Measurements from ENCODE around the gene CLDN9. TPM values are rescaled to one million over a fixed set of nuclear protein-coding genes. Genes with fewer than 3 reads are reported as not detected.

Gene CLDN9
- total RNA-seq, 1 donor from 2014 or later = not detected

DNA sequence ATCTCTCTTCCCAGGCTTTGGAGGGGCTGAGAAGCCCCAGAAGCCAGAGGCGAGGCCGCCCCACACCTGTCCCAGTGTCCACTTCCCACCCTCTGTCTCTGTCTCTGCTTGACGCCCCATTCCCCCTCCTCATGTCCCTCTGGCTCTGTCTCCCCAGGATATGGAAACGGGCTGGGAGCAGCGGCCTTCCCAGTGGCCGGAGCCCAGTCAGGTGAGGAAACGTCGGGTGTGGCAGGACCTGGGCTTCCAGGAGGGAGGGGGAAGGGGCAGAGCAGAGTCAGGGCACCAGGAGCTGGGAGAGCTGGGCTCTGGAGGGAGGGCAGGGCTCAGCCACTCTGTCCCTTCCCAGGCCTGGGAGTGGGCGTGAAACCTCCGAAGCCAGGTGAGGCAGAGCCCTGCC, 21.8 kb upstream of the CLDN9 start:
- FAIRE-seq (no peak), DNase-seq (ENCODE audit: low spot score in 2 of 2) (no peak)

DNA sequence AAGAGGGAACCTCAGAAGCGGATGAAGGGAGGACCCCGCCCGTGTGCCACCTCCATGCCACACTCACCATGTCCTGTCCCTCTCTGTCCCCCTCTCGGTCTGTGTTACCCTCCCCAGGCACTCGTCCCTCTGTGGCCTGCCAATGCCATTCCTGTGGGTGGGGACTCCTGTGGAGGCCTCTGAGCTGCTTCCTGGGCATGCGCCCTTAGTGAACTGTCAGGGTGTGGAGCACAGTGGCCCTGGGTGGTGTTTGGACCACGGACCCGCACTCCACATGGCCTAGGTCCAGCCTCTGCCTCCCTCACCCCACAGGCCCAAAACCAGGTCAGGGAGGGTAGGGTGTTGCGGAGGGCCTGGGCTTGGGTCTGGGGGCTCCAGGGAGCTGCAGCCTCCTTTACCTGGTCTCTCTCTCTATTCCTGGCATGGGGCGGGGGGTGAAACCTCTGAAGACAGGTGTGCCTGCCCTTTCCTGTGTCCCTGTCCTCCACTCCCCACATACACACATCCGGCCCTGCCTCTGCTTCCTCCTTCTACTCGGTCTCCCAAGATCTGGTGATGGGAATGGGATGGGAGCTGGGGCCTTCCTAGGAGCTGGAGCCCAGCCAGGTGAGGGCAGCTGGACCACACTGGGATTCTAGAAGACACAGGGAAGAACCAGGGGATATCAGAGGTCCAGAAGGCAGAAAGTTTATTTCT, 21.0 kb upstream of the CLDN9 start:
- DNase-seq (ENCODE audit: low spot score in 2 of 2) (no peak), FAIRE-seq (no peak)

DNA sequence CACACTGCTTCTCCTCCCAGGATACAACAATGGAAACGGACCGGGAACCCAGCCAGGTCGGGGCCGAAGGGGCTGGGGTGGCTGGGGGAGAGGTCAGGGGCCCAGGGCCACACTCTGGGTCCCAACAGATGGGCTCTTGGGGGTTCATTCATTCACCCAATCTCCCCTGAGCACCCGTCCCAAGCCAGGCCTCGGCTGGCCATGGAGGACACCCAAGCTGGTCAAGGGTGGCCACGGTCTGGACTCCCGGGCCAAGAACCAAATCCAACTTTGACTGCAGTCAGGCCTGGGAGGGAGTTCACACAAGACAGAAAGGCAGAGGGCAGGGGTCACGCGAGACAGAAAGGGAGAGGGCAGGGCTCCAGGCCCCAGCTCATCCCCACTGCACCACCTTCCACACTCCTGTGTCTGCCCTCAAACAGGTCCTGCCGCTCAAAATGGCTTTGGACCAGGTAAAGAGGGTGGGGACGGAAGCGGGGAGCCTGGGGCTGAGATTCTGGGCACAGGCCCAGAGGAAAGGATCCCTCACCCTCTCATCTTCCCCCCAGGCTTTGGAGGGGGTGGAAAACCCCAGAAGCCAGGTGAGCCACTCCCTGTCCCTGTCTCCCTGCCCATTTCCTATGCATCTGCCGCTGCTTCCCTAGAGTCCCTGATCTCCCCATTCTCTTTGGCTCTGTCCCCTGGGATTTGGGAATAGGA, 20.2 kb upstream of the CLDN9 start:
- FAIRE-seq = no peak
- no peak for DNase-seq (ENCODE audit: low spot score in 2 of 2)

DNA sequence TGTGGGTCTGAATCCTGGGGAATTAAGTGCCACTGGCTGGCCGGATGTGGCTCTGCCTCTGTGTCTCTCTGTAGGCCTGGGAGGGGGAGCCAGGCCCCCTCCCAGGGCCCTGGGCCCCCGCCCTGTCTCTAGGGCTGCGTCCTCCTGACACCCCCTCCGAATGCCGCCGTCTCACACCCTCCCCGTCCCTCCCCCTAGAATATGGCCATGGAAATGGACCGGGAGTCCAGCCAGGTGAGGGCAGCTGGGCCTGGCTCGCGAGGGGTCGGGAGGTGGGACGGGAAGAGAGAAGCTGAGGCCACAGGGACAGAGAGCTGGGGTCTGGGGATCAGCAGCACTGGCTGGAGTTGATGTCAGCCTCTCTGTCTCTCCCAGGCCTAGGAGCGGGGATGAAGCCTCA, 16.4 kb upstream of the CLDN9 start:
- FAIRE-seq (no peak), DNase-seq (ENCODE audit: low spot score in 2 of 2) (no peak)

DNA sequence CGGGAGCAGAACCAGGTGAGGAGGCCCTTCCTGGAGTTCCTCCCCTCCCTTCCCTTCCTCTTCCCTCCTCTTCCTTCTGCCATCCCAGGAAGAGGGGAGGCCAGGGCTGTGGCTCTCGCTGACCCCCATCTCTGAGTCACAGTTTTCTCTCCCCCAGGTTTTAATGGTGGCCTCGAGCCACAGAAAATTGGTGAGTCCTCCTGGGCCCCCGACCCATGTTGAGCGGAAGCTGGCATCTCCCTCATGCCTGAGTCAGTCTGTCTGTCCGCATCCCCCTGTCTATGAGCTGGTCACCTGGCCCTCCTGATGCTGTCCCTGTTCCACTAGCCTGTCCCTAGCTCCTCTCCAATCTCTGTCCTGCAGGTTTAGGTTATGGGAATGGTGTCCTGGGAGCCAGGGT, 12.8 kb upstream of the CLDN9 start:
- FAIRE-seq = no peak
- DNase-seq (ENCODE audit: low spot score in 2 of 2) = no peak

DNA sequence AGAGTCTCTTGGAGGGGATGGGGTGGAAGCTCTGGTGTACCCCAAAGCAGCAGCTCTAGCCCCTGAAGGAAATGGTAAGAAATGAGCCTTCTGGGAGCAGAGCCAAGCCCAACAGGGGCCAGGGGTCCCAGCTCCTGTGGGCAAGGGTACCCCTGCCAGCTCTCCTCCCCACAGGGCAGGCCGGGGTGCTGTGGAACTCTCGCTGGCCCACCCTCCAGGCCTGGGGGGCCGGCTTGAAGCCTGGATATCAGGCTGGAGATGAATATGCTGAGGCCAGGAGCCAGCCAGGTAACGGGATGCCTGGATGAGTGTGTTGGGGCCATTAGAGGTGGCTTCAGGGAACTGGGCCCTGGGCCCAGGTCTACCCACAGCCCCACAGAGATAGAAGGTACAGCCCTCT, 12.2 kb upstream of the CLDN9 start:
- no peak for FAIRE-seq
- DNase-seq (ENCODE audit: low spot score in 2 of 2) = no peak

DNA sequence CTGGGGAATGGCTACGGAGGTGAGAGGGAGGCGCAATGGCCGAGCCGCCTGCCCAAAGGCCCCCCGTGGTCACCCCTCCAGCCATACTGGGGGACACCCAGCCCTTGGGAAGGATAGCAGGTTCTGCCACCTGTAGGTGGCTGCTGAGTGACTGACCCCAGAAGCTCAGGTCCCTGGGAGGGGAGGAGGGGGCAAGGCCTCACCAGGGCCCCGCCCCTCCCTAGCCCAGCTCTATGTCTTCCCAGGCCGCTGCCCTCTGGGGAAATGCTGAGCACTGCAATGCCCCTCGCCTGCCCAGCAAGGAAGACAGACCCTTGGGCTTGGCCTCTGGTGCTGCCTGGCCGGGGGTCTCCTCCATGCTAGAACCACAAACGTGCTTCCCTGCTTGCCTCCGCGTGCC, 11.4 kb upstream of the CLDN9 start:
- no peak for DNase-seq (ENCODE audit: low spot score in 2 of 2)
- FAIRE-seq = no peak

DNA sequence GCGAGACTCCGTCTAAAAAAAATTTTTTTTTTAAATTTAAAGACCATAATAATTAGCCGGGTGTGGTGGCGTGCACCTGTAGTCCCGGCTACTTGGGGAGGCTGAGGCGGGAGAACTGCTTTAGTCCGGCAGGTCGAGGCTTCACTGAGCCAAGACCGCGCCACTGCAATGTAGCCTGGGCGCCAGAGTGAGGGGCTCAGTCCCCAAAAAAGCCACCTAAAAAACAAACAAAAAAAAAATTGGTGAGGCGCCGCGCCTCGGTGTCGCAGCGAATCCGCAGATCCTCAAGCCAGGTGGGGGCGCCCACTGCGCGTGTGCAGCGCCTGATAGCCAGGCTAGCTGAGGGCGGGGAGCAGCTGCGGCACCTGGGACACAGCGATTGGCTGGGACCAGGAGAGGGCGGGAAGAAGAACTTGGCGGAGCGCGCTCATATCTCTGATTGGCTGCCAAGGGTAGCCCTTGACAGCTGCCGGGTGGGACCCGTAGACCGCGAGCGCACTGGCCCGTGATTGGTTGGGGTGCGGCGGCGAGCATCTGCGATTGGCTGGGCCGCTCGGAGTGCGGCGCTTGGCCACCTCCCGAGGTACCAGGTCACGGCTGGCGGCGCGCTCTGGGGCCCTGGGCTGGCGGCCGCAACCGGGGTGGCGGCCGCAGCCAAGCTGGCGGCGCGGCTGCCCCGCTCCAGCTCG, 9.0 kb upstream of the CLDN9 start:
- FAIRE-seq (peak; percentile 61), DNase-seq (ENCODE audit: low spot score in 2 of 2) (peak; percentile 97 to 100)

DNA sequence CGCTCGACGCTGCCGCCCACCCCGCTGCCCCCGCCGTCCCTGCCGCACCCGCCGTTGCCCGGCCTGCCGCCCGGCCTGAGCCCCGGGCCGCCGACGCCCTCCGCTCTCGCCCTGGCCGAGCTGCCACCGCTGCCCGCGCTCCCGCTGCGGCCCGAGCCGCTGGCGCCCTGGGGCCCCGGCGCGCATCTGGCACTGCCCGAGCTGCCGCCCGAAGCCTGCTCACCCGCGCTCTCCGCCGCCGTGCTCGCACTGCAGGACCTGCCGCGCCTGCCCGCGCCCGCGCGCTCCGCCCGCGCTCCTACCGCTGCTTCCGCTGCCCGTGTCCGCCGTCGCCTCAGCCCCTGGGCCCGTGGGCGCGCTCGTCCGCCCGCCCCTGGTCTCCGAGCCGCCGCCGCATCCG, 8.4 kb upstream of the CLDN9 start:
- no peak for DNase-seq (ENCODE audit: low spot score in 2 of 2)
- FAIRE-seq = no peak

DNA sequence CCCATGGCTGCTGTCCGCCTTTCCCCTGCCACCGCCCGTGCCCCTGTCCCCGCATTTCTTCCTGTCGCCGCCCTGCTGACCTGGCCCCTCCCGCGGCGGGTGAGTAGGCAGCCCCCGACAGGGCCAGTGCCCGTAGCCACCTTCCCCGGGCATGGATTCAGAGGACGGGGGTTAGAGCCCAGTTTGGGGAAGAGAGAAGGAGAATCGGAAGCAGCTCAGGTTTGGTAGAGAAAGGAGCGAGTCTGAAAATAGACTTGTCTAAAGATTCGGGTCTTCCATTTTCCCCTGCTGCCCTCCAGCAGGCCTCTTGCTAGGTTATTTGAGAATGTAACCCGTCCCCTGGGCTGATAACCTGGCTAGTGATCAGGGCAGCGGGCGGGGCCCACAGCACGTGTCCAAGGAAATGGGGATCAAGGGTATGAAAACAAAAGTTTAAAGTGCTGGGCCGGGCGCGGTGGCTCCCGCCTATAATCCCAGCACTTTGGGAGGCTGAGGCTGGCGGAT, 7.9 kb upstream of the CLDN9 start:
- DNase-seq (ENCODE audit: low spot score in 2 of 2) = no peak
- FAIRE-seq = no peak

DNA sequence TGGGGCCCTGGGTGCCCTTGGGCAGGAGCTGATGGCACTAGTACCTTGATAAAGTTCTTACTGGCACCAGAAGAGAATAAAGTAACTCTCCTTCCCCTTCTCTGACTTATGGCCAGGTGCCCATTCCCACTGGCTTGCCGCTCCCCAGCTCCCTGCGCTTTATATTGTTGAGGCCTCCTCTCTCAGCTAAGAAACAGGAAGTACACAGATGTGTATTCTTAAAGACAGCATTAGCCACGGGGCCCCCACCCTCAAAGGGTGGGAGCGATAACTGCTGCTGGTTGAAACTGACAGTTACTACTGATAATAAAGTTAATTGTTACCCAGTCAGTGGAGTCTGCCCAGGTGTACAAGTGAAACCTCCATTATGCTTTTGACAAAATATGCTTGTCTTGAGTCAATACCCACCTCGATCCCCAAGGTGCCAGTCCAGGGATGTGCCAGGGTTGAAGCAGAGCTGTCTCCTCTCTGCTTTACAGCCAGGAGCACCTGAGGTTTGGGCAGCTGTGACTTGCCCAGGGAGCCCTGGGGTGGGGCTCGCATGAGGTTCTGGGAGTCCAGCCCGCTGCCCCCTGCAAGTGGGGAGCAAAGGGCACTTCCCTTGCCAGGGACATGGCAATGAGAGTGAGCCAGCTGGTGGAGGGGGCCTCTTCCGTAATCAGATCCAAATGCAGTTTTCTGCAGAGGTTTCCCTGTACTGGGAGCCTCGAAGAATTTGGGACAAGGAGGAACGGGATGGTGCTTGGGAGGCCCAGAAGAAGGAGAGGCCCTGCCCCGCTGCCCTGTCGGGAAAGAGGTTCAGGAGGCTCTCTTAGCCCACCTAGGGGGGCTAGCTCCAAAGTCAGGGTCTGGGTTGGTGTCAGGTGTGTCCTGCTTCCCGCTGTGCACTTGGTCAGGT, 5.4 kb upstream of the CLDN9 start:
- DNase-seq (ENCODE audit: low spot score in 2 of 2) = no peak
- no peak for FAIRE-seq

DNA sequence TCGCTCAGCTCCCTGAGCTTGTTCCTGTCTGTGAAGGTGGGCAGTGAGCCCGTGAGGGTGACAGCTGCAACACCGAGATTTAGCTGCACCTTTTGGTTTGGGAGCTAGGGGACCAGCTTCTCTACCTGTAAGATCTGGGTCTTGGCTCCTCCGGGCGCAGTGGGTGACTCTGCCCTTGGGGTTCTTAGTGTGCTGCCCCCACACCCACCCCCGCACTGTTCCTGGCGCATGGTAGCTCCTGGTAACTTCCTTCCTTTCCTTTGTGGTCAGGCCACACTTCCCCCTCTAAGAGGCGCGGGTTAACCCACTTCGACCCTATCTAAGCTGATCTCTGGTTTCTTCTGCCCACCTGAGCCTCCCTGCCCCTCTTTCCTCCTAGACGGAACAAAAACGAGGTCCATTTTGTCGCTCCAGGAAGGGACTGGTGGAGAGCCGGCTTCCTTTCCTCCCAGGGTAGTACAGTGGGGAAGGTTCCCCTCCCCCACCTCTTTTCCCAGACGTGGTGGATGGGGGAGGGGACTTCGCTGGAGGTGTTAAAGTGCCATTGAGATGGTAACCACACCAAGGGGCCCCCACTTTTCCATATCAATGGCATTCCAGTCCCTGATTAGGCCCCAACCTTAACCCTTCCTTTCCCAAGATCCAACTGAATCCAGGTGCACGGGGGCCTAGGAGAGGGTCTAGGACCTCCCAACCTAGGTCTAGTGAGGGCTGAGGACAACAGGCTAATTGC, 4.6 kb upstream of the CLDN9 start:
- no peak for DNase-seq (ENCODE audit: low spot score in 2 of 2)
- no peak for FAIRE-seq

DNA sequence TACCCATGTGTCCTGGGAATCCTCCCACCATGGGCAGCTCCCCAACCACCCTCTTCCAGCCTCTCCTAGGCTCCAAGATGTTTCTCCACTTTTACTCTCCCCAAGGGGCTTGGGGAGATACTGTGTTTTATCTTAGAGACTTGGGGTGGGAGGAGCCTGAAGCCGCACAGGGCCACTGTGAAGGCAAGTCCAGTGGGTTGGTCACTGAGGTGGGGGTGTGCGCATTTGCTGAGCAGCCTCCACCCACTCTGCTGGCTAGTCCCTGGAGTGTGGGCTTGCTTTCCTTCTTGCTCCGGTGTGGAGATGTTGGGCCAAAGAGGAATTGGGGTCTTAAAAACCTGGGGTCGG, 4.1 kb upstream of the CLDN9 start:
- DNase-seq (ENCODE audit: low spot score in 2 of 2) = no peak
- FAIRE-seq = no peak

DNA sequence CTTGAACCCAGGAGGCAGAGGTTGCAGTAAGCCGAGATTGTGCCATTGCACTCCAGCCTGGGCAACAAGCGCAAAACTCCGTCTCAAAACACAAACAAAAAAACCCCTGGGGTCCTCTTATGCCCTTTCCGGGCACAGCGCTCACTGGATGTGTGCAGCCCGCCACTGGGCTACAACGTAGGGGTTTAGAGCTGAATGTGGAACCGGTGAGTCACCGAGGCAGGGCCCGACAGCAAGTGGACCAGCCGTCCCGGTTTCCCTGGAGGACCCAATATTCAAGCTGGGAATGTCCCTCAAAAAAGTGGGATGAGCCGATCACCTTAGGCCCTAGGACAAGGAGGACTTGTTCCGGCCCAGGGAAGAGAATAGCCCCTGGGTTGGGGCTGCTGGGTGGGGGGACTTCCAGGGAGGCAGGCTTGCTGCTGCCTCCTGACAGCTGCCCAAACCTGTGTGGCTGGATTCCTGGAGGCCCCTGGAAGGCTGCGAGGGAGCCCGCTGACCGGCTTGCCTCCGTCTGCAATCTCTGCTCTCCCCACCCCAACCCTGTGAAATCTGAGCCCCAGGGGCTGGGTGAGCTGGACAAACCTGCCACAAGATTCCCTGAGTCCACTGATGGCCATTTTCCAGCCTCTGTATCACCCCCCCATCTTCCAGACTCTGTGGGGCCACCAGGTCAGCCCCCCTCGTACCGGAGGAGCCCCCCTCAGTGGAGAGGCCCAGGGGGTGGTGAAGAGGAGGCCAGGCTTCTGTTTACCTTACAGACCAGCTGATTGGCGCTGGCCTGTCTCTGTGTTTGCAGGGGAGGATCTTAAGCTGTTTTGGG, 2.9 kb upstream of the CLDN9 start:
- DNase-seq (ENCODE audit: low spot score in 2 of 2) (no peak), FAIRE-seq (no peak)

DNA sequence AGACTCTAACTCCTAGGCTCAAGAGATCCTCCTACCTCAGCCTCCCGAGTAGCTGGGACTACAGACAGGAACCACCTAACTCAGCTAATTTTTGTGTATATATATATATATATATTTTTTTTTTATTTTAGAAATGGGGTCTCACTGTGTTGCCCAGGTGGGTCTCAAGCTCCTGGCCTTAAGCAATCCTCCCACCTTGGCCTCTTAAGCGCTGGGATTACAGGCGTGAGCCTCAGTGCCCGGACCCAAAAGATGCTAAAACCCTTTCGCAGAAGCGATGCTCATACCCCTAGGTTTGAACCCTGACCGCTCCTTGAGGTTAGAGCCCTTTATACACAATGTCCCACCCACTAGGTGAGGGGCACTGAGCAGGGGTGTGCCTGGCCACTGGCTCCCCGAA, 2.2 kb upstream of the CLDN9 start:
- no peak for DNase-seq (ENCODE audit: low spot score in 2 of 2)
- no peak for FAIRE-seq

DNA sequence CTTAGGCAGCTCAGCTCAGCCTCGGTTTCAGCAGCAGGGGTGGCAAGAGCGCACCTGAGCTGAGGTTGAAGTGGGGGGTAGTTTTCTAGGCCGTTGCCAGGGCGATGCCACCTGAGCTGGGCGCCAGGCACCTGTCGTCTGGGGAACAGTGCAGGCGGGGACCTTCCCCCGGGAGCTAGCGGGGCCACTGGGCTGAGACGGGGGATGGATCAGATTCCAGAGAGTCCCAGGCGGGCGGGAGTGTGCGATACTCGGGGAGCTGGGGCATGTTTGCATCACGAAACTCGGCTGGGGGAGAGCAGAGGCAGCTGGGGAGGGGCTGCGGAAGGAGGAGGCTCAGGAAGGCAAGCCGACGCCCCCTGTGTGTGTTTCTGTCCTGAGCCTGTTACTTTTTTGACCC, 477 bp upstream of the CLDN9 start:
- DNase-seq (ENCODE audit: low spot score in 2 of 2) = no peak
- no peak for FAIRE-seq

DNA sequence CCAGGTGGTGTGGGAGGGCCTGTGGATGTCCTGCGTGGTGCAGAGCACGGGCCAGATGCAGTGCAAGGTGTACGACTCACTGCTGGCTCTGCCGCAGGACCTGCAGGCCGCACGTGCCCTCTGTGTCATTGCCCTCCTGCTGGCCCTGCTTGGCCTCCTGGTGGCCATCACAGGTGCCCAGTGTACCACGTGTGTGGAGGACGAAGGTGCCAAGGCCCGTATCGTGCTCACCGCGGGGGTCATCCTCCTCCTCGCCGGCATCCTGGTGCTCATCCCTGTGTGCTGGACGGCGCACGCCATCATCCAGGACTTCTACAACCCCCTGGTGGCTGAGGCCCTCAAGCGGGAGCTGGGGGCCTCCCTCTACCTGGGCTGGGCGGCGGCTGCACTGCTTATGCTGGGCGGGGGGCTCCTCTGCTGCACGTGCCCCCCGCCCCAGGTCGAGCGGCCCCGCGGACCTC, 798 bp downstream of the CLDN9 start:
- no peak for DNase-seq (ENCODE audit: low spot score in 2 of 2)
- FAIRE-seq = no peak

DNA sequence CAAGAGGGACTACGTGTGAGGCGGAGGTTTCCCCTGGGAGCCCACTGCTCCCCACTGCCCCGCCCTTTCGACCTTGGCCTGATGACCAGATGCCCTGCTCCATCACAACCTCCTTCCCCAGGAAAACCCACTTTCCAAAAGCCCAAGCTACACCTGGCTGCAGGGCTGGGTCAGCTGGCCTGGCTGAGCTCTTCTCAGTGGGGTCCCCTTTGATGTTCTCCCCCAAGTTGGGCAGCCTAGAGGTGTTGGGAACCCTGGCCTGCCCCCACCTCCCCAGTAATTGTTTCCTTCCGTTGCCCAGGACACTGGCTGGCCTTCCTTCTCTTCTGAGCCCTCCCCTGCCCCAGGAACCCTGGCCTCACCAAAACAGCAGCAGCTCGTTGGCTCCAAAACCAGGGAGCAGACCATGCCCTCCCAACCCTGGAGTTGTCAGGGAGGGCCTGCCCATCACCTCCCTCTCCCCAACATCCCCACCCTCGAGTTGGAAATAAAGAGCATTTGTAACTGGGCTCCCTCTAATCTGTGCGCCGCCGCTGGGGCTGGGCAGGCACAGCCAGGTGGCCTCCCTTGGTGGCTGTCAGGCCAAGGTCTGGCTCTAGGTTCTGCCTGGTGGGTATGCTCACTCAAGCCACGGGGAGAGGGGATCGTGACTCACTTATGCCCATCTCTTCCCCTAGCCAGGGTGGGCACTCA, 1.4 kb downstream of the CLDN9 start:
- no peak for FAIRE-seq
- DNase-seq (ENCODE audit: low spot score in 2 of 2) = no peak

DNA sequence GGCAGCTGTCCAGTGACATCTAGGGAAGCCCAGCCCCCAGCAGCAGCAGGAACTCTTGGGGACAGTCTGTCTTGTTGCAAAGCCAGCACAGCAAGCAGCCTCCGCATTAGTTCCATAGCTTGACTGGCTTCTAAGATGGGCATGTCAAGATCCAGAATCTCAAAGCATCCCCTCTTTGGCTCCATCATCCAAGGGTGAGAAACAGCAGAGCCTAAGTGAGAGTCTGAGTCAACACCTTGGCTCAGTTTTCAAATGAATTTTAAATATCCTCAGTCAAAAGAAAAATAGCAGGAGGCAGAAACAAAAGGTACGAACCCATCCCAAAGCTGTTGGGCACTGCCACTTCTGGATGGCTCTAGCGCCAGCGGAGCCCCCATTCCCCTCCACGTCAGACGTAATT, 2.2 kb downstream of the CLDN9 start:
- FAIRE-seq = no peak
- DNase-seq (ENCODE audit: low spot score in 2 of 2) = no peak

Data from frontal cortex (tissue), 4 donors.